GM18507 (cell line): ENCODE data around the gene GSPT1.
"Not testable (repeated sequence)": the region's sequence is repeated elsewhere in the genome, so short reads cannot be mapped to it uniquely, and the experiment has no call there.

ENCODE experiments used
- DNase-seq: peaks from one replicate; pipeline ENCODE4 v3.0.0; 2011; ENCODE audit warnings: low read depth; ENCODE audit not compliant: insufficient read length; ENCODE audit errors: extremely low spot score
- FAIRE-seq: peaks from 2 replicates; lab custom pipeline; 2011; peaks lifted over from hg19 to GRCh38; lab: Jason Lieb, UNC

The GSPT1 gene

GRCh38 chr16:11869353-11870228, 46.2 kb downstream of the GSPT1 start:
- DNase-seq: no peak
- FAIRE-seq: no peak

- FAIRE-seq: no peak
- no peak for DNase-seq
These were observed 47.3 kb downstream of the GSPT1 start for GRCh38 chr16:11868412-11868980.

- FAIRE-seq (no peak), DNase-seq (no peak)
These were observed 53.3 kb downstream of the GSPT1 start for GRCh38 chr16:11862489-11862888.

GRCh38 chr16:11857161-11857560, 58.6 kb downstream of the GSPT1 start:
- FAIRE-seq (no peak), DNase-seq (no peak)

- DNase-seq (no peak), FAIRE-seq (no peak)
These were observed 63.5 kb downstream of the GSPT1 start for GRCh38 chr16:11852092-11852809.

GRCh38 chr16:11851294-11852091, 64.3 kb downstream of the GSPT1 start, which contains the start of gene RSL1D1:
TSS of gene RSL1D1 (minus strand) at chr16:11851542. CDS start at chr16:11851512, 30 bp downstream.
- FAIRE-seq (peak; percentile 94), DNase-seq (peak; percentile 97)

- no peak for DNase-seq
- FAIRE-seq: no peak
These were observed 66.9 kb downstream of the GSPT1 start for GRCh38 chr16:11848842-11849241.

GRCh38 chr16:11844499-11844898, 71.3 kb downstream of the GSPT1 start:
- no peak for DNase-seq
- no peak for FAIRE-seq

GRCh38 chr16:11843861-11844260, 71.9 kb downstream of the GSPT1 start:
- DNase-seq: no peak
- no peak for FAIRE-seq

- no peak for DNase-seq
- FAIRE-seq: no peak
These were observed 72.5 kb downstream of the GSPT1 start for GRCh38 chr16:11843206-11843605.

- FAIRE-seq (no peak), DNase-seq (no peak)
These were observed 74.7 kb downstream of the GSPT1 start for GRCh38 chr16:11841026-11841425.

GRCh38 chr16:11836650-11837244, 79.0 kb downstream of the GSPT1 start:
- FAIRE-seq (no peak), DNase-seq (no peak)

GRCh38 chr16:11835891-11836649, 79.7 kb downstream of the GSPT1 start:
- DNase-seq (no peak), FAIRE-seq (no peak)

- no peak for DNase-seq
- FAIRE-seq: no peak
These were observed 80.4 kb downstream of the GSPT1 start for GRCh38 chr16:11835309-11835708.

GRCh38 chr16:11833951-11834695, 81.6 kb downstream of the GSPT1 start:
- DNase-seq (no peak), FAIRE-seq (no peak)

GRCh38 chr16:11828696-11829095, 87.1 kb downstream of the GSPT1 start:
- FAIRE-seq: no peak

GRCh38 chr16:11825520-11826165, 90.1 kb downstream of the GSPT1 start:
- FAIRE-seq, DNase-seq: not testable (repeated sequence)

More at GRCh38 chr16:11828696-11829095, 87.1 kb downstream of the GSPT1 start:
- no peak for DNase-seq
